T-helper 2 cell treated with Interferon-gamma antibody and Interleukin-4, amounts not matched to agents 5 μg/mL and 100 μg/mL, for 36 hours (primary cell): ENCODE data around the gene UBE2E2.

Source experiments
- DNase-seq: peaks from one replicate; pipeline ENCODE4 v3.0.0; 2021; ENCODE audit warnings: low spot score
- H3K27ac Mint-ChIP-seq: one replicate; pipeline ENCODE4 v1.8.0; 2021; ENCODE audit warnings: mild to moderate bottlenecking, mixed read lengths
- H3K27me3 Mint-ChIP-seq: one replicate; pipeline ENCODE4 v1.8.0; 2021; ENCODE audit warnings: low read depth, mixed read lengths
- H3K36me3 Mint-ChIP-seq: one replicate; pipeline ENCODE4 v1.8.0; 2021; ENCODE audit warnings: low read depth, mixed read lengths
- H3K4me1 Mint-ChIP-seq: one replicate; pipeline ENCODE4 v1.8.0; 2021; ENCODE audit warnings: low read depth, mixed read lengths
- H3K4me3 Mint-ChIP-seq: one replicate; pipeline ENCODE4 v1.8.0; 2022; ENCODE audit warnings: mild to moderate bottlenecking, moderate library complexity, mixed read lengths
- H3K9me3 Mint-ChIP-seq: one replicate; pipeline ENCODE4 v1.8.0; 2021; ENCODE audit warnings: mixed read lengths

Gene UBE2E2

DNA sequence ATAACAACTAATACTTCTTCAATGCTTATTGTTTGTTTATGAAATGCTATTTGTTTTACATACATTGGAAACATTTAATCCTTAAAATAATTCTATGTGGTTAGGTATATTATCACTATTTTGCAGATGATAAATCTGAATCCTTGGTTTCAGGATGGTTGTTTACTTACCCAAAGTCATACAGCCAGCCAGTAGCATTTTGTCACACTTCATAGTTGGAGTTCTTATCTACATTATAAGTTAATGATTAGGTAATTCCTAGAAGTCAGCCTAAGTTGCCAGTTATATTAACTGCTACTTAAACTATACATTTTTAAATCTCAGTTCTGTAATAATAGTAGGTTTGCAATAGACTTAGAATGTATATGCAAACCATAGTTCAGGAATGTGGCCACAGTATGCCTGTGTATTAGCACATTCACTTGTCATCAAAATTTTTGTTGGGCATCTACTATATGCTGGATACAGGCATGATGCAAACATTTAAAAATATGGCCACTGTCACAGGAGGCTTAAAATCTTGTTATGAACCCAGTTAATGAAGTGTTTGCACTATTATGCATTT, 187.9 kb downstream of the UBE2E2 start:
- Mint-ChIP-seq H3K4me1 (peaks cover 2% of the 10 kb centered on the region), H3K4me3 (no peak overlapping the region), H3K9me3 (no peaks in the 10 kb centered on the region), H3K36me3 (no peaks in the 10 kb centered on the region), H3K27ac (no peak overlapping the region), H3K27me3 (no peaks in the 10 kb centered on the region)
- no peak for DNase-seq

GRCh38 chr3:23395115-23395514, 192.0 kb downstream of the UBE2E2 start:
- no peaks in the 10 kb centered on the region for H3K9me3 Mint-ChIP-seq
- no peak overlapping the region for H3K4me3 Mint-ChIP-seq
- H3K27me3 Mint-ChIP-seq = no peaks in the 10 kb centered on the region
- no peak overlapping the region for H3K27ac Mint-ChIP-seq
- no peak for DNase-seq
- H3K4me1 Mint-ChIP-seq = peaks cover 2% of the 10 kb centered on the region
- no peaks in the 10 kb centered on the region for H3K36me3 Mint-ChIP-seq

DNA sequence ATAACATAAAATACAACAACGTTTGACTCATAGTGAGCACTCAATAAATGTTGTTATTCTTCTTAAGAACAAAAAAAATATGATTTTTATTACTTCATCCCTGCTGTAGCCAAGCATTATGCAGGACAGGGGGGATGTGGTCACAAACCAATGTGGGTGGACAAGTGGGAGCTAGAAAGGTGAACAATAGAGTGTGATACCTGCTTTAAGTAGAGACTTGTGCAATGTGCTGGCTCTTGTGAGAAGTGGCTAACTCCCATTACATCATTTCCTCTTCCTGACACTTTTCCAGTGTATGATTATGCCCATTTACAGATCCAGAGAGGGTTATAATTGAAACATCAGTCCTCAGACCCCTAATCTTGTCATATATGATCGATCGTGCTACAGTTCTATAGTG, 193.6 kb downstream of the UBE2E2 start:
- Mint-ChIP-seq H3K27me3 (no peaks in the 10 kb centered on the region), H3K27ac (no peak overlapping the region), H3K4me1 (peaks cover 2% of the 10 kb centered on the region), H3K36me3 (no peaks in the 10 kb centered on the region), H3K4me3 (no peak overlapping the region), H3K9me3 (no peaks in the 10 kb centered on the region)
- DNase-seq = no peak

DNA sequence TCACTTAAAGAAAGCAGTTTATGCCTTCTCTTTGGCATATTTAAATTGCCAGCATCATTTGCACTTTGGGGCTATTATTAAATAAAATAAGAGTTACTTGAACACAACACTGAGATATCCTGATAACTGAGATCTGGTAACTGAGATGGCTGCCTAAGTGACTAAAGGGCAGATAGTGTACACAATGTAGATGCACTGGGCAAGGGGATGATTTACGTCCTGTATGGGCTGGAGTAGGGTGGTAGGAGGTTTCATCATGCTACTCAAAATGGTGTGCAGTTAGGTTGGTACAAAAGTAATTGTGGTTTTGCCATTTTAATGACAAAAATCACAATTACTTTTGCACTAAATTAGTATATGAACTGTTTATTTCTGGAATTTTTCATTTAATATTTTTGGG, 196.1 kb downstream of the UBE2E2 start:
- no peak for DNase-seq
- Mint-ChIP-seq H3K9me3 (no peaks in the 10 kb centered on the region), H3K4me1 (peaks cover 4% of the 10 kb centered on the region), H3K27ac (no peak overlapping the region), H3K4me3 (no peak overlapping the region), H3K27me3 (no peaks in the 10 kb centered on the region), H3K36me3 (no peaks in the 10 kb centered on the region)

GRCh38 chr3:23402728-23403492, 199.8 kb downstream of the UBE2E2 start:
- Mint-ChIP-seq H3K4me1 (peaks cover 4% of the 10 kb centered on the region), H3K36me3 (no peaks in the 10 kb centered on the region), H3K27ac (no peak overlapping the region), H3K9me3 (no peaks in the 10 kb centered on the region), H3K4me3 (no peak overlapping the region), H3K27me3 (peaks cover 3% of the 10 kb centered on the region)
- no peak for DNase-seq

DNA sequence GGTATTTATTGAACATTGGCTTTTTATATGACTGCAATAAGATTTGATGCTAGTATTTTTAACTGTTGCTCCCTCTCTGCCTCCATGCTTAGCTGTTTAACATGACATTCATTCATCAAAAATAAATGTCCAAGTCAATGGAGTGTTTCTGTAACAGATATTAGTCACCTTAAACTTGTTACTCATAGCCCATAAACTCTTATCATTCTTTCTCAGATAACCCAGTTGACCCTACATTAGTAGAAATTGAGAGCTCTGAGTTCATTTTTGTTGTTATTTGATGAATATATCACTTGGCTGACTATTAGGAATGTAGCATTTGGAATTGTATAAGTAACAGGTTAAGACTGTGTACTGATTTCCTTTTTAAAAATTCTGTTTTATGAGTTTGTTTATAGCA, 201.1 kb downstream of the UBE2E2 start:
- Mint-ChIP-seq H3K27ac (no peak overlapping the region), H3K27me3 (peaks cover 3% of the 10 kb centered on the region), H3K36me3 (no peaks in the 10 kb centered on the region), H3K9me3 (no peaks in the 10 kb centered on the region), H3K4me3 (no peak overlapping the region), H3K4me1 (peaks cover 4% of the 10 kb centered on the region)
- no peak for DNase-seq

GRCh38 chr3:23405081-23405480, 202.0 kb downstream of the UBE2E2 start:
- DNase-seq = no peak
- Mint-ChIP-seq H3K4me3 (no peak overlapping the region), H3K27me3 (peaks cover 3% of the 10 kb centered on the region), H3K9me3 (no peaks in the 10 kb centered on the region), H3K27ac (no peak overlapping the region), H3K36me3 (no peaks in the 10 kb centered on the region), H3K4me1 (peaks cover 4% of the 10 kb centered on the region)

DNA sequence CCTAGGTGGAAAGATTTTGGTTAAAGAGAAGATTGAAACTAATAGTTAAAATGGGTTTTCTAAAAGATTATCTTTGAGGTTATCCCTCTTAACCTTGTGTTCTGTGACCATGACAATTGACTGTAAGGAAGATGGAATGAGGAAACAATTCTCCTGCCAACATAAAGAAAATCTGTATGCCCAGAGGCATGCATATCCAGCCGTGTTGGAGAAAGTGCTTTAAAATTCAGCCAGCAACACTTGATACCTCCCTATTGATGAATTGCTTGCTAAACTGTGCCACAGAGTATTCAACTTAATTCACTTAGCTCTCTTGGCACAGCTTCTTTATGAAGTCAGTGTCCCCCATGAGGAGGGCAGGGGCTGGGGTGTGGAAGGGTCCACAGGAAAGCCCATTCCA, 203.5 kb downstream of the UBE2E2 start:
- Mint-ChIP-seq H3K4me1 (peaks cover 4% of the 10 kb centered on the region), H3K27ac (no peak overlapping the region), H3K9me3 (no peaks in the 10 kb centered on the region), H3K27me3 (peaks cover 7% of the 10 kb centered on the region), H3K36me3 (no peaks in the 10 kb centered on the region), H3K4me3 (no peak overlapping the region)
- no peak for DNase-seq

- Mint-ChIP-seq H3K9me3 (no peaks in the 10 kb centered on the region), H3K27me3 (peaks cover 3% of the 10 kb centered on the region), H3K4me1 (no peaks in the 10 kb centered on the region), H3K4me3 (no peak overlapping the region), H3K36me3 (no peaks in the 10 kb centered on the region), H3K27ac (no peak overlapping the region)
- DNase-seq = no peak
These were observed 214.9 kb downstream of the UBE2E2 start for GRCh38 chr3:23418026-23418425.

- Mint-ChIP-seq H3K9me3 (no peaks in the 10 kb centered on the region), H3K27me3 (peaks cover 19% of the 10 kb centered on the region), H3K4me3 (no peak overlapping the region), H3K4me1 (no peaks in the 10 kb centered on the region), H3K36me3 (no peaks in the 10 kb centered on the region), H3K27ac (no peak overlapping the region)
- DNase-seq = no peak
These were observed 218.8 kb downstream of the UBE2E2 start for GRCh38 chr3:23421811-23422516.

DNA sequence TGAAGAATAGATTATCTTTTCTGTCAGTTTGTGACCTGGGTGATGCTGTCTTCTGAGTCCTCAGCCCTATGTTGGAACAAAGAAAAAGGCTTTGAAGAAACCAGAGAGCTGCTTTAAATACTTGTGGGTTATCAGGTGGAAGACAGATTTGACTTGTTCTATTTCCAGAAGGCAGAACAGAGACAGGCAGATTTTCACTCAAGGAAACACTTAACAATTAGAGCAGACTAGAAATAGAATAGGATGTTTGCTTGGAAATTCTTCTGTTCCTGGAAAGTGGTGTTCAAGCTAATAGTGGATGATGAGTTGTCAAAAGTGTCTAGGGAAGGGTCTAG, 219.4 kb downstream of the UBE2E2 start:
- H3K4me1 Mint-ChIP-seq = no peaks in the 10 kb centered on the region
- DNase-seq = no peak
- no peaks in the 10 kb centered on the region for H3K36me3 Mint-ChIP-seq
- no peaks in the 10 kb centered on the region for H3K9me3 Mint-ChIP-seq
- H3K27ac Mint-ChIP-seq = no peak overlapping the region
- H3K4me3 Mint-ChIP-seq = no peak overlapping the region
- H3K27me3 Mint-ChIP-seq = peaks cover 19% of the 10 kb centered on the region

DNA sequence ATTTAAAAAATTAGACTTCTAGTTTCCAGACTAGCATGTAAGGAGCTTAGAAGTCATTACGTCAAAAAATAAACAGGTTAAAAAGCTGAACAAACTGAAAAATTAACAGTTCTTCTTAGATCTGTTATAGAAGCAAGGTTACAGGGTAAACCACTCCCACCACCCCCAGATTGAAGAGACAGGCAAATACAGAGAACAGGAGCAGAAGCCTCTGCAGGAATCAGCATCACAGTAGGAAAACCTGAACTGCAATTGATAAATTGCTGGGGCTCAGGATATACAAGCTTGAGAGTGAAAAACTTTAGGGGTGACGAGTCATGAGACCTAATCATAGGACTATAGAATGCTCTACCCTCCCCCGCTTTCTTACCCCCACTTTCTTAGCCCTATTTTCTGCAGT, 222.3 kb downstream of the UBE2E2 start:
- no peak overlapping the region for H3K4me3 Mint-ChIP-seq
- H3K4me1 Mint-ChIP-seq = no peaks in the 10 kb centered on the region

DNA sequence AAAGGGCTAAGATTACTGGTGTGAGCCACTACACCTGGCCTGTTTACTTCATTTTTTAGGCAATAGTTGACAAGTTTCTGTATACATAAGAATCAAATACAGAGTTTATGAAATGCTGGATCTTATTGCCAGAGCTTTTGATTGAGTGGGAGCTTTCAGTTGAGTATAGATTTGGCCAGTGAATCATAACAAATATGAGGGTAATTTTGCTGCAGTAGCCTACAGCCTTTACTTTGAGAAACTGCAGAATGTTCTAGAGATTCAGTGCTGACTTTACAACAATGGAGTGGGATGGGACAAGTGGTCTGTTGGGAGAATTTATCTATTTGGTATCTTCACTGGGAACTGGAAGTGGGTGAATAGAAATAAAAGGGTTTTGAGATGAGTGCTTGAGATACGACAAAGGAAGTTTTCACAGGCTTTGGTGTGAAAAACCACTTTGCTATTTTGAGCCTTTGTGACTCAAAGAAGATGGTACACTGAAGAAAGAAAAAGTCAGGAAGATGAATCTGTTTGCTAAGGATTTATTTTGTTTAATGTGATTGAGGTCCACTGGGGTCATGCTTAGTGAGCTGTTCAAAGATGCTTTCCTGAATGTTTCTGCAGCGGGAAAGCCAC, 227.8 kb downstream of the UBE2E2 start:
- H3K9me3 Mint-ChIP-seq = no peaks in the 10 kb centered on the region
- no peak overlapping the region for H3K4me3 Mint-ChIP-seq
- H3K36me3 Mint-ChIP-seq = no peaks in the 10 kb centered on the region
- H3K27ac Mint-ChIP-seq = no peak overlapping the region
- no peak for DNase-seq
- H3K4me1 Mint-ChIP-seq = peaks cover 4% of the 10 kb centered on the region
- peaks cover 23% of the 10 kb centered on the region for H3K27me3 Mint-ChIP-seq

More for the DNA sequence above, 222.3 kb downstream of the UBE2E2 start:
- Mint-ChIP-seq H3K27me3 (peaks cover 22% of the 10 kb centered on the region), H3K36me3 (no peaks in the 10 kb centered on the region), H3K9me3 (no peaks in the 10 kb centered on the region), H3K27ac (no peak overlapping the region)
- no peak for DNase-seq

- Mint-ChIP-seq H3K4me1 (peaks cover 4% of the 10 kb centered on the region), H3K27me3 (peaks cover 20% of the 10 kb centered on the region), H3K36me3 (no peaks in the 10 kb centered on the region), H3K9me3 (no peaks in the 10 kb centered on the region), H3K4me3 (no peak overlapping the region), H3K27ac (no peak overlapping the region)
- DNase-seq = no peak
These were observed 228.6 kb downstream of the UBE2E2 start for GRCh38 chr3:23431764-23432163.
